Measurements from ENCODE around the gene TSKS. TPM values are rescaled to one million over a fixed set of nuclear protein-coding genes. Genes with fewer than 3 reads are reported as not detected.

Gene TSKS
- total RNA-seq, 1 experiment from 2014 or later = 0.76 TPM

- Histone ChIP-seq H3K36me3 (ENCODE audit: control insufficient read depth in 1 of 2, insufficient read depth in 2 of 2, low read length in 2 of 2) (peaks cover 4 to 19% of the 10 kb centered on the region in 2 experiments; a peak in 3 of 4 replicates), H3K27me3 (ENCODE audit: insufficient read depth, low read length) (no peaks in the 10 kb centered on the region), H3K9me2 (ENCODE audit: insufficient read depth) (no peaks in the 10 kb centered on the region), H3K4me2 (ENCODE audit: low read length) (no peak overlapping the region), H3K79me2 (ENCODE audit: insufficient read depth, low read length) (no peaks in the 10 kb centered on the region), H2AFZ (ENCODE audit: low read depth, low read length, poor library complexity, severe bottlenecking) (no peak overlapping the region), H4K20me1 (ENCODE audit: insufficient read depth) (no peaks in the 10 kb centered on the region), H3K4me1 (ENCODE audit: control insufficient read depth in 1 of 2, insufficient read depth in 2 of 2, low read length in 2 of 2) (peaks cover 13 to 26% of the 10 kb centered on the region in 2 experiments), H3K4me3 (replicated peaks in 1 of 2; ENCODE audit: low read depth in 1 of 2, low read length in 2 of 2) (no peak overlapping the region), H3K9me3 (ENCODE audit: control insufficient read depth in 1 of 2, insufficient read depth in 1 of 2, low read depth in 1 of 2, low read length in 2 of 2) (no peaks in the 10 kb centered on the region), H3K9ac (ENCODE audit: low read length) (no peak overlapping the region), H3K27ac (ENCODE audit: low read depth, low read length) (no peak overlapping the region)
- POLR2A ChIA-PET = no interaction called here
- RAD21 ChIA-PET (ENCODE audit: low non-redundant PET in 1 of 2, low total read pairs in 2 of 2, uncharacterized antibody in 2 of 2, unreplicated experiment in 2 of 2) = no interaction called here
- DNase-seq (ENCODE audit: low read depth, low spot score) = no peak
- CTCF ChIA-PET = no interaction called here
- ATAC-seq = no peak
- intact Hi-C loops (cut with micrococcal nuclease) = no loop called here
- no TSS peak for BruUV-seq (replicated peaks)
- TF ChIP-seq SRF (IDR thresholded peaks at IDR 0.05; ENCODE audit: low read depth) (no peak), CBX3 (IDR thresholded peaks at IDR 0.05; ENCODE audit: low read depth) (no peak), ELF1 (IDR thresholded peaks at IDR 0.05; ENCODE audit: borderline replicate concordance, low read depth) (no peak), POLR2A (IDR thresholded peaks at IDR 0.05; ENCODE audit: borderline replicate concordance, extremely low read depth, insufficient read depth, insufficient read length) (no peak), MAX (IDR thresholded peaks at IDR 0.05) (no peak), ZBTB33 (IDR thresholded peaks at IDR 0.05; ENCODE audit: extremely low read depth, insufficient replicate concordance, low read length) (no peak)
Observed at GRCh38 chr19:49790866-49791265, 27.8 kb upstream of the TSKS start.

- Histone ChIP-seq H2AFZ (ENCODE audit: low read depth, low read length, poor library complexity, severe bottlenecking) (no peak overlapping the region), H3K9me3 (ENCODE audit: control insufficient read depth in 1 of 2, insufficient read depth in 1 of 2, low read depth in 1 of 2, low read length in 2 of 2) (no peaks in the 10 kb centered on the region), H4K20me1 (ENCODE audit: insufficient read depth) (no peaks in the 10 kb centered on the region), H3K79me2 (ENCODE audit: insufficient read depth, low read length) (no peaks in the 10 kb centered on the region), H3K9me2 (ENCODE audit: insufficient read depth) (no peaks in the 10 kb centered on the region), H3K4me3 (replicated peaks in 1 of 2; ENCODE audit: low read depth in 1 of 2, low read length in 2 of 2) (no peak overlapping the region), H3K9ac (ENCODE audit: low read length) (no peak overlapping the region), H3K4me2 (ENCODE audit: low read length) (no peak overlapping the region), H3K27ac (ENCODE audit: low read depth, low read length) (no peak overlapping the region), H3K36me3 (ENCODE audit: control insufficient read depth in 1 of 2, insufficient read depth in 2 of 2, low read length in 2 of 2) (peaks cover 0 to 10% of the 10 kb centered on the region in 2 experiments; a peak in 2 of 4 replicates), H3K4me1 (ENCODE audit: control insufficient read depth in 1 of 2, insufficient read depth in 2 of 2, low read length in 2 of 2) (peaks cover 14 to 35% of the 10 kb centered on the region in 2 experiments), H3K27me3 (ENCODE audit: insufficient read depth, low read length) (no peaks in the 10 kb centered on the region)
- TF ChIP-seq JUND (IDR thresholded peaks at IDR 0.05) (no peak), POLR2AphosphoS5 (IDR thresholded peaks at IDR 0.05; ENCODE audit: low read depth, low read length) (no peak), REST (IDR thresholded peaks at IDR 0.05; ENCODE audit: low read depth) (no peak), EZH2phosphoT487 (IDR thresholded peaks at IDR 0.05; ENCODE audit: borderline replicate concordance) (no peak), CTCF (IDR thresholded peaks at IDR 0.05 in 2 of 3, conservative IDR thresholded peaks at IDR 0.05 in 1 of 3; ENCODE audit: borderline replicate concordance in 1 of 3, insufficient read depth in 1 of 3, low read depth in 2 of 3, low read length in 2 of 3) (no peak), MAX (IDR thresholded peaks at IDR 0.05) (no peak), ELF1 (IDR thresholded peaks at IDR 0.05; ENCODE audit: borderline replicate concordance, low read depth) (no peak)
- ATAC-seq (no peak), DNase-seq (ENCODE audit: low read depth, low spot score) (no peak)
- ChIA-PET CTCF (no interaction called here), RAD21 (ENCODE audit: low non-redundant PET in 1 of 2, low total read pairs in 2 of 2, uncharacterized antibody in 2 of 2, unreplicated experiment in 2 of 2) (no interaction called here), POLR2A (no interaction called here)
- intact Hi-C loops (cut with micrococcal nuclease) = no loop called here
- BruUV-seq (replicated peaks) = no TSS peak
Observed at GRCh38 chr19:49788857-49789256, 25.8 kb upstream of the TSKS start.
